Fibroblast of lung (primary cell): ENCODE data around the gene ZFAND2A.

ENCODE experiments used
- CTCF ChIP-seq, 2 donors: IDR thresholded peaks in 1 of 2; conservative IDR thresholded peaks in 1 of 2; 1 replicate in 1 of 2; 2 replicates in 1 of 2; pipeline ENCODE4 v1.5.1; 2011 to 2012; ENCODE audit warnings: low read length in 2 of 2, control low read depth in 1 of 2, inconsistent platforms in 1 of 2, low read depth in 1 of 2, mild to moderate bottlenecking in 1 of 2
- EZH2 ChIP-seq: IDR thresholded peaks from 2 replicates; pipeline ENCODE4 v1.5.1; 2012; ENCODE audit warnings: low read length, control low read depth, mild to moderate bottlenecking; ENCODE audit errors: missing control alignments

DNA sequence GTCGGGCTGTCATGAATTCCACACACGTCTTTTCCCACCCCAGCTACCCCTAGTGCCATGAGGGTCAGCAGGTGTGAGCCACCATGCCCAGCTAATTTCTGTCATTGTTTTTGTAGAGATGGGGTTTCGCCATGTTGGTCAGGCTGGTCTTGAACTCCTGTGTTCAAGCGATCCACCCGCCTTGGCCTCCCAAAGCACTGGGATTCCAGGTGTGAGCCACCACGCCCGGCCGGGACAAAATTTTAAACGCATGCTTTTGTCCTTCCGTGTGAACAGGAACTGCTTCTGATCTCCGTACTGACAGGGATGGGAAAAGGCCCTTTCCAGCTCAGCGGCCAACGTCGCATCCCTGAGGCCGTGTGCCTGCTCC, 15.6 kb upstream of the ZFAND2A start:
- TF ChIP-seq CTCF (conservative IDR thresholded peaks at IDR 0.05 in 1 of 2, IDR thresholded peaks at IDR 0.05 in 1 of 2; ENCODE audit: low read depth in 1 of 2, low read length in 2 of 2) (no peak), EZH2 (no peak)
